SK-N-SH treated with all-trans-retinoic acid at 6 μM for 48 hours (cell line): ENCODE measurements around the gene EXOC5.

ENCODE experiments used
- ARNTL ChIP-seq: fragments of 450-650 bp; formaldehyde crosslinking; IDR thresholded peaks from 2 replicates; pipeline ENCODE4 v1.5.0; 2020; ENCODE audit warnings: low read depth, mild to moderate bottlenecking, moderate library complexity, borderline replicate concordance
- ISL1 ChIP-seq: fragments of 250-450 bp; sonication (Bioruptor Pico); IDR thresholded peaks from 2 replicates; pipeline ENCODE4 v2.1.2; 2022; ENCODE audit warnings: mild to moderate bottlenecking, moderate library complexity
- TCF4 ChIP-seq: fragments of 250-450 bp; sonication (Bioruptor Pico); IDR thresholded peaks from 2 replicates; pipeline ENCODE4 v1.8.0; 2021; ENCODE audit warnings: mild to moderate bottlenecking, moderate library complexity, borderline replicate concordance
- ZNF70 ChIP-seq: fragments of 450-650 bp; formaldehyde crosslinking; IDR thresholded peaks from 2 replicates; pipeline ENCODE4 v1.5.0; 2020; ENCODE audit warnings: mild to moderate bottlenecking, moderate library complexity
- ZNF8 ChIP-seq: fragments of 450-650 bp; formaldehyde crosslinking; IDR thresholded peaks from 2 replicates; pipeline ENCODE4 v1.5.0; 2020; ENCODE audit warnings: mild to moderate bottlenecking, moderate library complexity

DNA sequence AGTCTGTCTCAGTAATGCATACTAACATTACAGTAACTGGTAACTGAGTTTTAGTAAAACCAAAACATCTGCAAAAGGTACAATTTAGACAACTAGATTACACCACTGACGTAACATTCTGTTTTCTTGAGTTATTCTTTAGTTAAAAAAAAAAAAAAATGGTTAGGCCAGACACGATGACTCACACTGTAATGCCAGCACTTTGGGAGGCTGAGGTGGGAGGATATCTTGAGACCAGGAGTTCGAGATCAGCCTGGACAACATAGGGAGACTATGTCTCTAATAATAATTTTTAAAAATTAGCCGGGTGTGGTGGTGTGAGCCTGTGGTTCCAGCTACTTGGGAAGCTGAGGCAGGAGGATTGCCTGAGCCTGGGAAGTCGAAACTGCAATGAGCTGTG, 34.2 kb upstream of the EXOC5 start:
- no peak for TF ChIP-seq TCF4 (CRISPR knock-in tag)
- TF ChIP-seq ZNF8, result no peak
- TF ChIP-seq ARNTL (CRISPR knock-in tag), result no peak
- TF ChIP-seq ZNF70 (CRISPR knock-in tag), result no peak
- no peak for TF ChIP-seq ISL1 (CRISPR knock-in tag)
